H1 (cell line): ENCODE measurements around the gene CTSS. TPM values are rescaled to one million over a fixed set of nuclear protein-coding genes. Genes with fewer than 3 reads are reported as not detected.
"Not testable (repeated sequence)": the region's sequence is repeated elsewhere in the genome, so short reads cannot be mapped to it uniquely, and the experiment has no call there.

ENCODE experiments used
- CTCF ChIA-PET: fragments of 300-600 bp; sonication (Branson Sonifier 250); formaldehyde crosslinking; loops from one replicate; lab custom pipeline; 2021; ENCODE audit not compliant: partially characterized antibody; lab: Charles Lee
- POLR2A ChIA-PET: fragments of 300-600 bp; sonication (Branson Sonifier 250); formaldehyde crosslinking; loops from one replicate; lab custom pipeline; 2021; ENCODE audit warnings: inconsistent platforms; ENCODE audit not compliant: partially characterized antibody; lab: Charles Lee
- DNase-seq, 2 experiments: peaks; one replicate each; pipeline versions ENCODE4 v3.0.0 to v3.0.0-alpha.2; 2010 to 2022; ENCODE audit warnings: low spot score in 2 of 2, low read depth in 1 of 2, mixed read lengths in 1 of 2
- FAIRE-seq: peaks from 2 replicates; lab custom pipeline; 2011; peaks lifted over from hg19 to GRCh38; lab: Jason Lieb, UNC
- H2AFZ ChIP-seq: 2 replicates; pipeline ENCODE4 v1.8.1; 2012; ENCODE audit warnings: low read length, inconsistent platforms
- H2AK5ac ChIP-seq: 2 replicates; pipeline ENCODE4 v1.6.1; 2013; ENCODE audit warnings: low read depth, low read length
- H2BK120ac ChIP-seq: replicated peaks from 2 replicates; pipeline ENCODE3; 2013; ENCODE audit warnings: low read depth, low read length, inconsistent platforms
- H2BK12ac ChIP-seq: 2 replicates; pipeline ENCODE4 v1.6.1; 2013; ENCODE audit warnings: low read depth, low read length
- H2BK15ac ChIP-seq: 2 replicates; pipeline ENCODE4 v1.6.1; 2013; ENCODE audit warnings: low read length
- H2BK20ac ChIP-seq: 2 replicates; pipeline ENCODE4 v1.6.1; 2013; ENCODE audit warnings: low read length
- H2BK5ac ChIP-seq: 2 replicates; pipeline ENCODE4 v1.6.1; 2013; ENCODE audit warnings: low read depth, low read length
- H3K14ac ChIP-seq: 2 replicates; pipeline ENCODE4 v1.6.1; 2013; ENCODE audit warnings: inconsistent platforms; ENCODE audit not compliant: insufficient read length
- H3K18ac ChIP-seq: 2 replicates; pipeline ENCODE4 v1.6.1; 2013; ENCODE audit warnings: low read length; ENCODE audit errors: extremely low read depth
- H3K23ac ChIP-seq: 2 replicates; pipeline ENCODE4 v1.6.1; 2013; ENCODE audit warnings: inconsistent platforms; ENCODE audit not compliant: insufficient read length
- H3K23me2 ChIP-seq: 2 replicates; pipeline ENCODE4 v1.6.1; 2013; ENCODE audit warnings: low read depth, low read length
- H3K27ac ChIP-seq: 2 replicates; pipeline ENCODE4 v1.6.1; 2011; ENCODE audit warnings: low read depth, low read length, inconsistent platforms
- H3K27me3 ChIP-seq, 4 experiments: replicated peaks in 1 of 4; 1 replicate in 1 of 4; 2 replicates in 3 of 4; pipeline versions ENCODE4 v1.6.1 to v1.8.1; 2011 to 2013; ENCODE audit warnings: low read length in 3 of 4, mild to moderate bottlenecking in 3 of 4, inconsistent platforms in 2 of 4, mixed read lengths in 2 of 4, moderate library complexity in 1 of 4; ENCODE audit not compliant: control insufficient read depth in 3 of 4, insufficient read depth in 3 of 4; ENCODE audit errors: extremely low read depth in 1 of 4
- H3K36me3 ChIP-seq, 4 experiments: 2 replicates each; pipeline versions ENCODE4 v1.6.1 to v1.8.1; 2011 to 2013; ENCODE audit warnings: mild to moderate bottlenecking in 4 of 4, low read length in 3 of 4, moderate library complexity in 2 of 4, control low read depth in 1 of 4, inconsistent platforms in 1 of 4; ENCODE audit not compliant: insufficient read depth in 4 of 4, control insufficient read depth in 2 of 4
- H3K4ac ChIP-seq: replicated peaks from 2 replicates; pipeline ENCODE3; 2013; ENCODE audit warnings: low read length, low read depth, mixed read lengths, inconsistent platforms; ENCODE audit not compliant: insufficient read length
- H3K4me1 ChIP-seq, 4 experiments: replicated peaks in 1 of 4; 1 replicate in 1 of 4; 2 replicates in 3 of 4; pipeline versions ENCODE4 v1.6.1 to v1.8.1; 2011 to 2013; ENCODE audit warnings: low read length in 3 of 4, inconsistent platforms in 2 of 4, mixed read lengths in 1 of 4; ENCODE audit not compliant: insufficient read depth in 4 of 4, control insufficient read depth in 3 of 4
- H3K4me2 ChIP-seq, 2 experiments: 2 replicates each; pipeline versions ENCODE4 v1.6.1 to v1.8.1; 2011 to 2013; ENCODE audit warnings: low read depth in 2 of 2, low read length in 2 of 2, control low read depth in 1 of 2, inconsistent platforms in 1 of 2, mild to moderate bottlenecking in 1 of 2; ENCODE audit not compliant: insufficient read depth in 1 of 2
- H3K4me3 ChIP-seq, 4 experiments: fragments of 200-600, 300-600 bp in 1 of 4; sonication (generic), shearing (Covaris generic), sonication (Bioruptor Twin) in 1 of 4; 2 replicates each; pipeline versions ENCODE4 v1.5.1 to v1.8.1; 2011 to 2016; ENCODE audit warnings: low read length in 4 of 4, low read depth in 3 of 4, control low read depth in 2 of 4, inconsistent platforms in 2 of 4, mild to moderate bottlenecking in 2 of 4, mixed read lengths in 1 of 4, moderate library complexity in 1 of 4; ENCODE audit not compliant: insufficient read depth in 2 of 4; ENCODE audit errors: extremely low read depth in 1 of 4
- H3K56ac ChIP-seq: replicated peaks from 2 replicates; pipeline ENCODE3; 2013; ENCODE audit warnings: low read depth, mild to moderate bottlenecking, mixed read lengths, low read length, inconsistent platforms; ENCODE audit not compliant: insufficient read length
- H3K79me1 ChIP-seq: 2 replicates; pipeline ENCODE4 v1.6.1; 2013; ENCODE audit warnings: low read depth, low read length, control low read depth
- H3K79me2 ChIP-seq, 2 experiments: 2 replicates each; pipeline versions ENCODE4 v1.6.1 to v1.8.1; 2012 to 2013; ENCODE audit warnings: low read length in 2 of 2, mild to moderate bottlenecking in 2 of 2, inconsistent platforms in 1 of 2; ENCODE audit not compliant: insufficient read depth in 2 of 2, control insufficient read depth in 1 of 2
- H3K9ac ChIP-seq, 4 experiments: replicated peaks in 1 of 4; 1 replicate in 1 of 4; 2 replicates in 3 of 4; pipeline versions ENCODE4 v1.6.1 to v1.8.1; 2011 to 2013; ENCODE audit warnings: low read depth in 3 of 4, low read length in 3 of 4, control low read depth in 2 of 4, mild to moderate bottlenecking in 2 of 4, moderate library complexity in 2 of 4, inconsistent platforms in 1 of 4; ENCODE audit errors: extremely low read depth in 1 of 4
- H3K9me3 ChIP-seq, 2 experiments: 2 replicates each; pipeline versions ENCODE4 v1.6.1 to v1.8.1; 2012 to 2013; ENCODE audit warnings: mild to moderate bottlenecking in 2 of 2, moderate library complexity in 2 of 2, control low read depth in 1 of 2, inconsistent platforms in 1 of 2, low read depth in 1 of 2, low read length in 1 of 2, mixed read lengths in 1 of 2; ENCODE audit not compliant: insufficient read depth in 2 of 2
- H4K20me1 ChIP-seq, 2 experiments: replicated peaks in 1 of 2; 2 replicates each; pipeline versions ENCODE3 to v1.8.1; 2011 to 2013; ENCODE audit warnings: inconsistent platforms in 2 of 2, low read length in 2 of 2, mild to moderate bottlenecking in 1 of 2; ENCODE audit not compliant: insufficient read depth in 2 of 2, control insufficient read depth in 1 of 2
- H4K5ac ChIP-seq: 2 replicates; pipeline ENCODE4 v1.6.1; 2013; ENCODE audit warnings: low read length, low read depth, mixed read lengths, inconsistent platforms; ENCODE audit not compliant: insufficient read length
- H4K8ac ChIP-seq: 2 replicates; pipeline ENCODE4 v1.8.0; 2013; ENCODE audit warnings: mild to moderate bottlenecking, moderate library complexity, low read length, inconsistent platforms; ENCODE audit not compliant: insufficient read depth; ENCODE audit errors: extremely low read depth
- H4K91ac ChIP-seq: replicated peaks from 2 replicates; pipeline ENCODE3; 2013; ENCODE audit warnings: low read length, mixed read lengths, inconsistent platforms; ENCODE audit not compliant: insufficient read length
- WGBS, 2 experiments: shearing (Covaris generic) in 1 of 2; methylation state at CpG; one replicate each; pipeline versions ENCODE4 v1.1.6 to v1.1.7; 2013 to 2015; ENCODE audit warnings: low lambda C conversion rate in 2 of 2, mixed read lengths in 2 of 2, inconsistent platforms in 1 of 2, low coverage in 1 of 2, missing lambda C conversion rate in 1 of 2; ENCODE audit not compliant: insufficient replicate concordance in 2 of 2, insufficient coverage in 1 of 2, insufficient read length in 1 of 2; ENCODE audit errors: extremely low coverage in 1 of 2, missing lambda C conversion rate in 1 of 2; 5-methylcytosine and 5-hydroxymethylcytosine counted together
- polyA plus RNA-seq, 7 experiments: library from polyadenylated mRNA; depleted of rRNA in 3 of 7; stranded (reverse) in 5 of 7; unstranded in 2 of 7; fragments of >200 nt in 5 of 7; fragments of 200-250 nt in 2 of 7; gene quantifications; 1 replicate in 5 of 7; 2 replicates in 1 of 7; 4 replicates in 1 of 7; pipeline versions ENCODE4 v1.2.1 to v1.2.3, GENCODE V29; 2011 to 2013; ENCODE audit warnings: missing spikeins in 2 of 7, mixed read lengths in 2 of 7
- total RNA-seq: library from RNA; stranded (reverse); fragmentation: NEBNext Ultra II Directional; extraction: Animal tissue kit (Norgen Biotek cat#: 25700); gene quantifications from 2 replicates; pipeline ENCODE4 v1.2.1, GENCODE V29; 2021

Gene CTSS
- total and polyA plus RNA-seq, 2 of the 8 experiments (the other 6 are each of a cell fraction or from before 2014, with no cell fraction given), result not detected

DNA sequence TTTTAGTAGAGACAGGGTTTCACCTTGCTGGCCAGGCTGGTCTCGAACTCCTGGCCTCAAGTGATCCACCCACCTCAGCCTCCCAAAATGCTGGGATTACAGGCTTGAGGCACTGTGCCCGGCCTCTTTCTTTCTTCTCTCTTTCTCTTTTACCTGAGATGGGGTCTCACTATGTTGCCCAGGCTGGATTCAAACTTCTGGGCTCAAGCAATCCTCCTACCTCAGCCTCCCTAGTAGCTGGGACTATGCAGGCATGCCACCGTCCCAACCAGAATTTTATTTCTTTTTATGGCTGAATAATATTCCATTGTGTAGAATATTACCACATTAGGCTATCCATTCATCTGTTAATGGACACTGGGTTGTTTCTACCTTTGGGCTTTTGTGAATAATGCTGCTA lies 28.2 kb upstream of the CTSS start:
- WGBS, 2 experiments, result 97% methylated on average over 3 of the region's 3 CpGs; no CpG with 5 or more reads in 1 of the 2 experiments

More for the DNA sequence above, 28.2 kb upstream of the CTSS start:
- POLR2A ChIA-PET, H3K27ac ChIP-seq, H4K5ac ChIP-seq, H3K23me2 ChIP-seq, H3K79me1 ChIP-seq, H3K4me3 ChIP-seq, H3K36me3 ChIP-seq, H2BK15ac ChIP-seq, H3K9me3 ChIP-seq, H2BK20ac ChIP-seq, H2AK5ac ChIP-seq, H4K91ac ChIP-seq, H4K20me1 ChIP-seq, H4K8ac ChIP-seq, H3K79me2 ChIP-seq, CTCF ChIA-PET, H3K4me2 ChIP-seq, H3K4ac ChIP-seq, FAIRE-seq, H3K9ac ChIP-seq, H2BK5ac ChIP-seq, H2BK120ac ChIP-seq, DNase-seq, H2BK12ac ChIP-seq, H3K56ac ChIP-seq, H3K23ac ChIP-seq, H3K14ac ChIP-seq, H2AFZ ChIP-seq, H3K27me3 ChIP-seq, H3K18ac ChIP-seq: not testable (repeated sequence)
- peaks cover 3 to 12% (median 4%) of the 10 kb centered on the region in 4 experiments; a peak in 4 of 7 replicates for H3K4me1 ChIP-seq
